ENCODE data around the gene EIF2B4. TPM values are rescaled to one million over a fixed set of nuclear protein-coding genes. Genes with fewer than 3 reads are reported as not detected.

Gene EIF2B4
- total RNA-seq, 1 experiment from 2014 or later = 32.9 TPM

GRCh38 chr2:27356382-27357181, 13.6 kb downstream of the EIF2B4 start, which contains the start of gene GTF3C2:
TSS of gene GTF3C2 (minus strand) at chr2:27356764. CDS start at chr2:27343554, 13,210 bp downstream.
- ChIA-PET POLR2A (ENCODE audit: unreplicated experiment) (interaction anchor here (0.5 to 0.6 kb wide), 2 partner anchors 13 to 144 kb away, joined by 3 read pairs; partner anchors contain the start of gene SLC5A6), CTCF (interaction anchor here (0.6 to 1.2 kb wide), 2 partner anchors 13 to 110 kb away, joined by 5 to 10 read pairs; no protein-coding TSS in a partner anchor)
- peak within 1 kb of the TSS; percentile 99 for H3K4me2 ChIP-seq
- H3K79me2 ChIP-seq (ENCODE audit: low read depth) = peaks cover 64% of the 10 kb centered on the region
- H3K36me3 ChIP-seq (ENCODE audit: low read depth) = no peaks in the 10 kb centered on the region
- no peaks in the 10 kb centered on the region for H3K9me3 ChIP-seq (ENCODE audit: insufficient read depth, low read depth)
- peak; percentile 91 to 95 for DNase-seq
- H3K27ac ChIP-seq = peak within 1 kb of the TSS; percentile 90
- no TSS peak for BruUV-seq (replicated peaks)
- TF ChIP-seq EZH2 (IDR thresholded peaks at IDR 0.05; ENCODE audit: low read depth) (no peak), CTCF (conservative IDR thresholded peaks at IDR 0.05) (no peak)
- peak within 1 kb of the TSS; percentile 92 for H2AFZ ChIP-seq
- peaks cover 31% of the 10 kb centered on the region for H3K4me1 ChIP-seq (replicated peaks; ENCODE audit: insufficient read depth)
- H4K20me1 ChIP-seq (ENCODE audit: insufficient read depth) = peaks cover 8% of the 10 kb centered on the region
- peaks cover 37% of the 10 kb centered on the region for H3F3A ChIP-seq (ENCODE audit: insufficient read depth, low read depth)
- intact Hi-C loops (cut with micrococcal nuclease; ENCODE audit: unreplicated experiment) = loop anchor here (1.0 to 2.0 kb wide), 2 partner anchors 14 to 34 kb away; partner anchors contain the start of genes EIF2B4, MPV17 and SNX17
- peak within 1 kb of the TSS; percentile 69 for H3K4me3 ChIP-seq
- H3K27me3 ChIP-seq (ENCODE audit: insufficient read depth, low read depth) = no peaks in the 10 kb centered on the region
- H3K9me2 ChIP-seq (ENCODE audit: insufficient read depth) = no peaks in the 10 kb centered on the region

DNA sequence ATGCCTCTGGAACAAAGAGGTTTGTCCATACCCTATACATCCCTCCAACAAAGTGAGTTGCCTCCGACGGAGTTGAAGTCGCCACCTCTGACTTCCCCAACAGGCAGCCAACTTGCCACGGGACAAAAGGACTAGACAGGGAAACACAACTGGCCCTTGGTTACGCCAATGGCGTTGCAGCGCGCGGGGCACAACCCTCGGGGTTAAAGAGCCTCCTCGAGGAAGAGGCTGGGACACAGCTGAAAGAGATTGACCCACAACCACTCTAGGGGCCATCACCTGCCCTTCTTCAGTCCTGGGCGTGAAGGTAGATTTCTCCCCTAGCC, 14.1 kb downstream of the EIF2B4 start:
- Histone ChIP-seq H3K27me3 (ENCODE audit: insufficient read depth, low read depth) (no peaks in the 10 kb centered on the region), H3K36me3 (ENCODE audit: low read depth) (no peaks in the 10 kb centered on the region), H3F3A (ENCODE audit: insufficient read depth, low read depth) (peaks cover 37% of the 10 kb centered on the region), H3K4me1 (replicated peaks; ENCODE audit: insufficient read depth) (peaks cover 31% of the 10 kb centered on the region), H4K20me1 (ENCODE audit: insufficient read depth) (peaks cover 13% of the 10 kb centered on the region), H3K9me3 (ENCODE audit: insufficient read depth, low read depth) (no peaks in the 10 kb centered on the region), H3K79me2 (ENCODE audit: low read depth) (peaks cover 69% of the 10 kb centered on the region), H3K4me3 (peak overlapping the region; percentile 69), H2AFZ (peak overlapping the region; percentile 92), H3K4me2 (peak overlapping the region; percentile 99), H3K27ac (peak overlapping the region; percentile 90), H3K9me2 (ENCODE audit: insufficient read depth) (no peaks in the 10 kb centered on the region)
- ChIA-PET POLR2A (ENCODE audit: unreplicated experiment) (no interaction called here), CTCF (no interaction called here)
- TF ChIP-seq CTCF (conservative IDR thresholded peaks at IDR 0.05) (no peak), EZH2 (IDR thresholded peaks at IDR 0.05; ENCODE audit: low read depth) (no peak)
- TSS peak; percentile 68 for BruUV-seq (replicated peaks)
- peak; percentile 63 to 75 for DNase-seq
- intact Hi-C loops (cut with micrococcal nuclease; ENCODE audit: unreplicated experiment) = loop anchor here (1.0 to 2.0 kb wide), 2 partner anchors 14 to 33 kb away; partner anchors contain the start of genes EIF2B4, MPV17 and SNX17

DNA sequence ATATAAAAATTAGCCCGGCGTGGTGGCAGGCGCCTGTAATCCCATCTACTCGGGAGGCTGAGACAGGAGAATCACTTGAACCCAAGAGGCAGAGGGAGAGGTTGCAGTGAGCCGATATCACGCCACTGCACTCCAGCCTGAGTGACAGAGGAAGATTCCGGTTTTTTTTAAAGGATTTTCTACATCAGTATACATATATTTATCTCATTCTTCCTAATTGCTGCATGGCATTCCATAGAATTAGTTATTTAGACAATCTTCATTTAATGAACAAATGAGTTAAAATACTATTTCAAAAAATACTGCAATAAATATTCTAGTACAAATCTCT, 15.6 kb downstream of the EIF2B4 start:
- Histone ChIP-seq H3K36me3 (ENCODE audit: low read depth) (no peaks in the 10 kb centered on the region), H2AFZ (no peak overlapping the region), H3K27me3 (ENCODE audit: insufficient read depth, low read depth) (no peaks in the 10 kb centered on the region), H3F3A (ENCODE audit: insufficient read depth, low read depth) (peaks cover 31% of the 10 kb centered on the region), H3K9me3 (ENCODE audit: insufficient read depth, low read depth) (no peaks in the 10 kb centered on the region), H3K4me2 (peak overlapping the region; percentile 99; the same call in 1 of the 2 replicates), H3K27ac (no peak overlapping the region), H4K20me1 (ENCODE audit: insufficient read depth) (peaks cover 27% of the 10 kb centered on the region), H3K79me2 (ENCODE audit: low read depth) (peaks cover 84% of the 10 kb centered on the region), H3K9me2 (ENCODE audit: insufficient read depth) (no peaks in the 10 kb centered on the region), H3K4me1 (replicated peaks; ENCODE audit: insufficient read depth) (peaks cover 31% of the 10 kb centered on the region), H3K4me3 (no peak overlapping the region)
- intact Hi-C loops (cut with micrococcal nuclease; ENCODE audit: unreplicated experiment) = no loop called here
- TF ChIP-seq CTCF (conservative IDR thresholded peaks at IDR 0.05) = no peak
- TF ChIP-seq EZH2 (IDR thresholded peaks at IDR 0.05; ENCODE audit: low read depth) = no peak
- ChIA-PET POLR2A (ENCODE audit: unreplicated experiment) (interaction anchor here (0.5 to 0.7 kb wide), 4 partner anchors 11 to 814 kb away, joined by 3 to 12 read pairs (median 4); no protein-coding TSS in a partner anchor), CTCF (interaction anchor here (1.2 kb wide), 1 partner anchor 221 kb away, joined by 3 read pairs; the partner anchor contains the start of gene PREB)
- no peak for DNase-seq
- no TSS peak for BruUV-seq (replicated peaks)

Measured in PC-9 (cell line).